Suppressor macrophage treated with lipopolysaccharide for 4 hours (primary cell): ENCODE data around the gene BCKDHB.
"Not testable (repeated sequence)": the region's sequence is repeated elsewhere in the genome, so short reads cannot be mapped to it uniquely, and the experiment has no call there.

Source experiments
- DNase-seq: peaks from one replicate; pipeline ENCODE4 v3.0.0-alpha.2; 2020

Gene BCKDHB

DNA sequence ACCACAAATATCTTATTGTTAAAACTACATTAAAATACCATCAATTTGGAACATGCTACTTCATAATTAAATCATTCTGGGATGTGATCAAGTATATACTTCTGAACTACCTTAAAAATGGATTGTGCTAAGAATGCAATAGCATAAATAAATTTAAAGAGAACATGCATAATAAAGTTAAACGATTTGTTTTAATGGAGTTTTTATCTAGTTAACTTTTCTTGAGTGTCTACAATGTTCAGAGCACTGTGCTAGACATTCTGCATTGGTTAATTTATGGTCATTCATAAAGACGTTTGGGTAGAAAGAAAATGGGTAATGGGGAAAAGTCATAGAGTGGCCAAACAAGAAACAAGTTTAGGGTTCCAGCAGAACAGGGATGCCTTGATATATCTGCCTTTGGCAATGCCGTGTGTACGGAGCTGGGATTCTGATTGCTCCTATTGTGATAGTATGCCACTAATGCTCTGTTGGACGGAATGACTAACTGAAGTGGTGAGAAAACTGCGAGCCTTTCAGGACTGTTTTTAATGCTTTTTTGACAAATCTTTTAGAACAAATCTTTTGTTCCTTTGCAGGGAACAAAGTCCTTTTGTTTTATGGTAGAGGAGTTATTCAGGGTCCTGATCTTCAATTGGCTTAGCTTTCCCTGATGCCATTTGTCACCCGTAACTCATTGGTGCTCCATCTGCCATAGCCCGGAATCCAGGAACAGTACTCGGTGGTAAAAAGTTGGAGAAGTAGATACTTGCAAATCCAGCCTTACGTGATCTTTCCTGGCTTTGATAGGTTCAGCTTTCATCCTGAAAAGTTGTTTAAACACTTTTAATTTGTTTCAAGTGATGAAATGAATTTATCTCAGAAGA is 162.6 kb downstream of the BCKDHB start:
- no peak for DNase-seq

DNA sequence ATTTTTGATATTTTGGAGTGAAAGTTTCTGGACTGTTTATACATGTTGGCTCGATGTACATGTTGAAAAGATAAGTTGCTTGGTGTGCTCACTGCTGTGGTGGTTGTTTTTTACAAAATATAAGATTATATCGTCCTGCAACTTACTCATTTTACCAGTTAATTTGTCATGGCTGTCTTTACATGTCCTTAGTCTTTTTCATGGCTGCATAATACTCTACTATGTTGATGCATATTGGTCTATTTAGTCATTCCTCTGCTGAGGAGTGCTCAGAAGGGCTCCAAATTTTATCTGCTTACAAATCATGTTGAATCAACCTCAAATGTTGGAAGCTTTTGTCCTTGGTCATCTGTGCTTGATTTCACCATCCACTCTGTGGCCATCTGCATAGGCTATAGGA is 164.6 kb downstream of the BCKDHB start:
- no peak for DNase-seq

DNA sequence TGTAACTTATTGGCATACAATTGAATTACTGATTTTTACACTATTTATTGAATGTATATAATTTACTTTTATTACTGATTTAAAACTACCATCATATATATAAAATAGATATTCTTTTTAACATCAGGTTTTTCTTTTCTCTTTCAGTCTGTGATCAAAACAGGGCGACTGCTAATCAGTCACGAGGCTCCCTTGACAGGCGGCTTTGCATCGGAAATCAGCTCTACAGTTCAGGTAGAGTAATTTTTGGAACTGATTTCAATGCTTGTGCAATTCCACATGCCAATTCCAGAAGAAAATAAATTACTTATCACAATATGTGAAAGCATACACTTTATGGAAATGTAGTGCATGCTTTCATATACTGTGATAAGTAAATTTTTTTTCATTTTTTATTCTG is 166.5 kb downstream of the BCKDHB start:
- no peak for DNase-seq

DNA sequence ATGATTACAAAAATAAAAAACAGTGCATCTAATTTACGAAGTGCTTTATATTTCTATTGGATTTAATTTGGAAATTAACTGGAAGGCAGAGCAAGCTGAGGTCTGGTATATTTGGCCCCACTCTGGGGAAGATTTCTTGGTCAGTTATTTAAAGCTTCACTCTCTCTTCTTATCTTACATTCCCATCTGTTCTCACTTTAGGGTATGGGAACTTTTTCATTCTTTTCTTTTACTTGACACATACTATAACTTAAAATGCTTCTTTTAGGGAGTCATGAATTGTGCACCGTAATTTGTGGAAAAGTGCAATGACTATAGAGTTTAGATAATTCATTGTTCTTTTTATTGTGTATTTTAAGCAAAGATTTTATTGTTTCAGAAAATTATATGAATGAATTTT is 170.4 kb downstream of the BCKDHB start:
- no peak for DNase-seq

DNA sequence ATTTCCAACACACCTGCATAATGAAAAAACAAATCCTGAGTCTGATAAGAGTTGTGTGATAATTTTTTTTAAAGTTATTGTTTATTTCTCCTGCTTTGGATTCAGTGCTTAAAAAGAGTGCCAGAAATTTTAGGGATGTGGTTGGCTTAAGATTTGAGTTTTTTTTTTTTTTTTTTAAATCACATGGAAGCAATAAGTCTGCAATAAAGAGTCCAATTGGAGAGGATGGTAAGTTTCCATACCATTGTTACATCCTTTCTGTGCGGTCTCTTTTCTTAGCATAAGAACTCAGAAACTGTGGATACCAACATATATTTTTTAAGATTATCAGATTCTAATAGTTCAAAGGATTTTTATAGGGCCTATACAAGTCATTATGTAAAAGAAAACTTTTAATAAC is 171.0 kb downstream of the BCKDHB start:
- no peak for DNase-seq

DNA sequence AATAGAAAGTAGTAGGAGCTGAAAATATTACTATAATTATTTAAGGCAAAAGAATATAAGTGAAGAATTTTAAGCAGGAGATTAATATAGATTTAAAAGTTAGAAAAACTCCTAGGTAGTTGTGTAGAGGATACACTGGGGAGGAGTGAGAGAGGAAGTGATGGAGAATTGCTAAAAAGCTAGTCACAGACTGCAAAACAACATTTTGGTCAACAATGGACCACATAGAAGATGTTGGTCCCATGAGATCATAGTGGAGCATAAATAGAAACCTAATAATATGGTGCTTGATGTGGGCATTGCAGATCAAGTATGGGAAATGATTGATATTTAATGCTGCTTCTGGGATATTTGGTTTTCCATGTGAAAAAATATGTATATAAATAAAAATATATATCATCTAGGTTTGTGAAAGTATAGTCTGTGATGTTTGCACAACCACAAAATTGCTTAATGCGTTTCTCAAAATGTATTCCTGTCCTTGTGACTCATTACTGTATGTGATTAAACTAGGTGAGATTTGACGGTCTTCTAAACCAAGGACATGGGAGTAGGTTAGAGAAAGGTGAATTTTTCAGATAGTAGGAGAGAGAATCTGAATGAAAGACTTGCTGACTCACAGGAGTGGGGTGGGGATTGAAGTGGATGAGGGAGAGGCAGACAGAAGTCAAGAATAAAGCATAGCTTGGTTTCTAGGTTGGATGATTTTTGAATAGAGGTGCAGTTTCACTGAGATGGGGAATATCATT is 174.0 kb downstream of the BCKDHB start:
- no peak for DNase-seq

DNA sequence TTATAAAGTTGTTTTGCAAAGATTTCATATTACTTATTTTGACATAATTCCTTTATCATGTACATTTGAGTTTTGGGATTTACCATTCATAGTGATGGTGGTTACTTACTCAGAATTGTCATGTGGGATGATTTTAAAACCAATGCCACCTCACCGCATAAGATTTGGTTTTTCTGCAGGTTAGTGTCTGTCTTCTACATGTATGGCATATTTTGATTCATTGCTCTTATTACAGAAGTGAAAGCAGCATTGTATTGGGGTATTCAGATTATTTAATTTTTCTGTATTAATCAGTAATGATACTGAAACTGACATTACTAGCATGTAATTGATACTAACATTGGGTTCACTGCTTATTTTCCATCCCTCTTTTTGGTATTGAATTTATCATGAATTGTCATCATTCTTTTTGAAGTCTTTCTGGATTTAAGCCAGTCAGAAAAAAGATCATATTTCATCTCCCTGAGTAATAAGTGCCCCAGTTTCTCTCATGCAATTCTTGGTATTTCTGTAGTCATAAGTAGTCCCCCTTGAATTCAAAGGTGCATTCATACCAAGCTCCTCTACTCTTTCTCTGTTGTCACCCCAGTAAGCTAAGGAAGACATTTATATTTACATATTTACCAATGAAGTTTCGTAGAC is 176.6 kb downstream of the BCKDHB start:
- DNase-seq = no peak

DNA sequence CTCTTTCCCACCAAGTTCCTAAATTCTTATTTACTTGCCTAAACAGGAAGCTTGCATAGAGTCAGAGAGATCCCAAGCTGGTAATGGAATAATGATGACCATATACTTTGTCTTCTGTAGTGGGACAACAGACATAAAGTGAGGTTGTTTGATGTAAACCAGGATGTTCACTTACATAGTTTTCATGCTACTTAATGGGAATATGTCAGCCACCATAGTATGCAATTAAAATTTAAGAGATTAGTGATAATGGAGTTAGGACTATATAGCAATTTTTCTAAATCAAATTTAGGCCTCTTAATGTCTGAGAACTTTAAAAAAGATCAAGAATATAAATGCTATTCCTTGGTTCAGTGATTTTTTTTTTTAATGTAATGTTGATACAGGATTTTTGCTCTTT is 180.6 kb downstream of the BCKDHB start:
- no peak for DNase-seq

DNA sequence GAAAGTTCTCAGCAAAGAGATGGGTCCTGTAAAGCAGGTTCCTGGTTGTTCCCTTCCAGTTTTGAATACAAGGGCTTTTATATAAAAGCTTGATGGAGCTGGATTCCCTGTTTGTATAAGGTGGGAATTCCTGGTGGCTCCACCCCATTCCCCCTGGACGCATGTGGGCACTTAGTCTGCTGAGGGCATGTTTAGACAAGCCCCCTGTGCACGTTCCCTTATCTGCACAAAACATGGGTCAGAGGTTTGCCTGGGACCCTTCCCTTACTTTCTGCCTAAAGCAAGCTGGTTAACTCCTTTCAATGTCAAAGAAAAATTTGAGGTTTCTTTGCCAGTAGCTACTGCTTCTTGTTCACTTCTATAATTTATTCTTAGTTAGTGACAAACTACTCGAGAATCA is 181.1 kb downstream of the BCKDHB start:
- no peak for DNase-seq

DNA sequence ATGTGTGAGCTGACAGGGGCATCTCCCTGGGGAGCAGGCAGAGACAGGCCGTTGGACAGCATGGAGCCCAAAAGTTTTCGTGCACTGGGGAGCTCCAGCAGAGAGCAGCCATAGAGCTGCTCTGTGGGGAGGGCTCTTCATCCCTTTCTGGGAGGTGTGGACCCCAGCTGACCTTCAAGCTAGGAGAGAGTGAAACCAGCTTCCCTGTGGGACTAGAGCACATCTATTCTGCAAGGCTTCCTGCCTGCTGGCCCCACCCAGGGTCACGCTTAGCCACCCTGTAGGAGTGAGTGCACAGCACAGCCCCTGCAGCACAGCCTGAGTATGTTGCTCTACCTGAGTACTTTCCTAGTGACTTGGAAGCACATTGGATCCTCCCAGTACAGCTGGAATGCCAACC is 183.3 kb downstream of the BCKDHB start:
- no peak for DNase-seq

DNA sequence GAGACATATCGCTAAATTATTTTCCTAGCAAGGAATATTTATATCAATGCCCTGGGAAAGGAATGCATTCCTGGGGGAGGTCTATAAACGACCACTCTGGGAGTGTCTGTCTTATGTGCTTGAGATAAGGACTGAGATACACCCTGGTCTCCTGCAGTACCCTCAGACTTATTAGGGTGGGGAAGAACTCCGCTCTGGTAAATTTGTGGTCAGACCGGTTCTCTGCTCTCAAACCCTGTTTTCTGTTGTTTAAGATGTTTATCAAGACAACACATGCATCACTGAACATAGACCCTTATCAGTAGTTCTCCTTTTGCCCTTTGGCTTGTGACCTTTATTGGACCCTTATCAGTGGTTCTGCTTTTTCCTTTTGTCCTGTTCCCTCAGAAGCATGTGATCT is 188.1 kb downstream of the BCKDHB start:
- not testable (repeated sequence) for DNase-seq

DNA sequence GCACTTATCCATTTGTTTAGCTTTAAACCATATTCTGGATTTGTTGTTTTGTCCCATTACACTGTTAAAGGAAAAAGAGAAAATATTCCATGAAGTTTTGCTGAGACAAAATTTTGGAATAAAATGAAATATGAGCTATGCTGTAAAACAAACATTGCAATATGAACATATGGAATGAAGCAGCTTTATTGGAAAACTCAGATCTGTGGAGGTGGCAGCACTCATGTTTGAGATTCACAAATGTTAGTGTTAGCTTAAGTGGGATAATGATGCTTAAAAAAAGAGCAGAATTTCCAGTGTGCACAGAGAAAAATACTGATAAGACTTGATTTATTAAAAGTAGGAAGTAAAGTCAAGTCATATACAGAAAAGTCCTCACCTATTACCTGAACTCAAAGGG is 196.2 kb downstream of the BCKDHB start:
- no peak for DNase-seq

DNA sequence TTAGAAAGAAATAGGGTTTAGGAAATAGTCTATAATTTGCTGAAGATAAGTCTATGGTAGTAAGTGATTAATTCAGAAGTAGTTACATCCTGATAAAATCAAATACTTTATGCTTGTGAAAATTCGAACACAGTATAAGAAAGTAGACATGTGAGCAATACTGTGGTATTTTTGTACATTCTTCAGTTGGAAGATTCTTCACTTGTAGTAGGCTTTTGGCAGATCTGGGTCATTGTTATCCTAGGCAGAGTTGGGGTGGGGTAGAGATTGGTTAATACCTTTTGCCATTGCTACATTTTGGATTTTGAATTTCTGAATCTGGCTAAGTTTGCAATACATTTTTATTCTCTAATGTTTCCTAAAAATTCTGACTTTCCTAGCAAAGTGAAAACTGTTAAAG is 197.5 kb downstream of the BCKDHB start:
- DNase-seq = no peak

DNA sequence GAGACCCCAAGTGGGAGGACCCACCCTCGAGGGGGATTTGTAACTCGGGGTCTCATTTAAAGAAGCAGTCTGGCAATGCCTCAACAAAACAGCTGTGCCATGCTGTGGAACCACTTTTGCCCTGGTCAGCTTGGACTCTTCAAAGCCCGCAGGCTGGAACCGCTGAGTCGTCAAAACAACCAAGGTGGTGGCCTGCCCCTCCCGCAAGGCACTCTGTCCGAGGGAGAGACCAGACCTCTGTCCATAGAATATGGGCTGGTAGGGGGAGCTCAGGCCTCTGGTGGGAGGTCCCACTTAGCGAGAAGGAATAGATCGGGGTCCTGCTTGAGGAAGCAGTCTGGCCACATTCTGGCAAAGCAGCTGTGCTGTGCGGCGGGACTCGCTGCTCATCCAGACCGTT is 208.1 kb downstream of the BCKDHB start:
- no peak for DNase-seq

DNA sequence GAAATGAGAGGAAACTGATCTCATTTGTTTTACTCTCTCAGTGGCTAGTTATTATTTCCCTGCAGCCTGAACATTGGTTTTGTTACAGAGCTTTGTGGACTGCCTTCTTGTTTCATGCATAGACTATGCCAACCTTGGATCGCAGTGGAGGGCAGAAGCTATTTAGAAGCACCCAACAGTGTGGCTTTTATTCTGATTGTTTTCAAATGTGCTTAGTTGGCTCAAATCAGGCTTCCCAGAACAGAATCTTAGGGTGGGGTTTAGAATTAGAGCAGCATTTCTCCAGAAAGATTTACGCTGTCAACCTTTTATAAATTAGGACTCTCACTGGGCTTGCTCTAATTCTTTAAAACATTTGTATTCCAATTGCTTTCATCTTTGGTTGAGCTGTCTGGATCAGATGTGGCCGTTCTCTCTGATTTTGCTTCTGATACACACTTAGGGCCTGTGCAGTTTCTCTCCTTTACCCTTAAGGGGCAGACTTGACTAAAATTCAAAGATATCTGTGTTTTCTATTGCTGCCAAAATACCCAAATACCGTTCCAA is 210.3 kb downstream of the BCKDHB start:
- no peak for DNase-seq

DNA sequence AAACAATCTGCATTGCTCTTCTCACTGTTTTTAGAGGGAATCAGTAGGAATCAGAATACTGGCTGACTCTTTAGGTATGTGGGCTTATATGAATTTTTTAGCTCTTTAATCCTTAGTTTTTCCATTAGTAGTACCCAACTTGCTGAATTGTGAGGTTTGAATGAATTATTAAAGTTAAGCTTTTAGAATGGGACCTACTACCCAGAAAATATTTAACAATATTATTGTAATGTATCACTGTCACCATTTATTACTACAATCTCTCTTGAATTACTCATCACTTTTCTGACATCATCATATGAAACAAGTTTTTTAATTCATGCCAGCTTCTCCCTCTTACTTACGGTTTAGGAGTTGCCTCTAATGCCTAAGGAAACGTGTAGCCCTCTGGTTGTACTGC is 212.7 kb downstream of the BCKDHB start:
- DNase-seq = peak; percentile 3

DNA sequence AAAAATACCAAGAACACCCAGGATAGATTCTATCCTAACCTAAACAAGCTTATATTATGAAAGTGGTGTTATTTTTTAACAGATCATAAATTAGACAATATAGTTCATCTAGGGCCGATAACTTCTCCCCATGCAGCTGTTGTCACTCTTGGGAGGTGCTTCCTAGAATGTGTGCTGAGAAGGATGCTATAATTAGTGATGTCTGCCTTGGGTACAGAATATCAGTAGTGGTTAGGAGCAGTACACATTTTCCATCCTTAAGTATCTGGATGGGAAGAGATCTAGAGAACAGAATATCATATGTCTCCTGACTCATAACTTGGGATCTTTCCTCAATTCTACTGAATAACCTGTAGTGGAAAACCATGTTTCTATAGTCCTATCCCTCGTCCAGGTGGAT is 214.5 kb downstream of the BCKDHB start:
- DNase-seq = no peak

DNA sequence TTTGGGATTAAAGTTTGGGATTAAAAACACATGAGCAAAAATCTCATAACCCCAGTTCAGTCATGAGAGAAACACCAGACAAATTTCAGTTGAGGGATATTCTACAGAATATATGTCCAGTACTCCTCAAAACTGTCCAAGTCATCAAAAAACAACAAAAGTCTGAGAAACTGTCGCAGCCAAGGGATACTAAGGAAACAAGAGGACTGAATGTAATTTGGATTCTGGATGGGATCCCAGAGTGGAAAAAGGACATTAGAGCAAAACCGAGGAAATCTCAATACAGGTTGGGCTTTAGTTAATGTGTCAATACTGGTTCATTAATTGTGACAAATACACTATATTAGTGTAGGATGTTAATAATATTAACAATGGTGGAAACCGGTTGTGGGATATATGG is 219.3 kb downstream of the BCKDHB start:
- no peak for DNase-seq

DNA sequence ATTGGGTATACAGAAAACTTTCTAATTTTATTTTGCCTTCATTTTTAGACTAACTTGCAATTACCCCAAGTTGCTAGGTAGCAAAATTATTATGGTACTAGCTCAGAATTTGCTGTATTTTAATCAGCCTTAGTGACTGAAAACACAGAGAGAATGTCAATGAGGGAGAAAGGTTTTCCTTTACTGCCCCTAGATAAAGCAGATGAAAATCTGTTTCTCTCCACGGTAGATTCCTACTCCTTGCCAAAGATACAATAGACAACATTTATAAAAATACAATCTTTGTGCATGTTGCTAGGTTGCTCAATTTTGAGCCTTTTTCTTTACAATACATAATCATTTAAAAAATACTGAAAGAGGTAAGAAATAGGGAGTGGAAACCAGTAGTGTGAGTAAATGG is 222.2 kb downstream of the BCKDHB start:
- DNase-seq = no peak

DNA sequence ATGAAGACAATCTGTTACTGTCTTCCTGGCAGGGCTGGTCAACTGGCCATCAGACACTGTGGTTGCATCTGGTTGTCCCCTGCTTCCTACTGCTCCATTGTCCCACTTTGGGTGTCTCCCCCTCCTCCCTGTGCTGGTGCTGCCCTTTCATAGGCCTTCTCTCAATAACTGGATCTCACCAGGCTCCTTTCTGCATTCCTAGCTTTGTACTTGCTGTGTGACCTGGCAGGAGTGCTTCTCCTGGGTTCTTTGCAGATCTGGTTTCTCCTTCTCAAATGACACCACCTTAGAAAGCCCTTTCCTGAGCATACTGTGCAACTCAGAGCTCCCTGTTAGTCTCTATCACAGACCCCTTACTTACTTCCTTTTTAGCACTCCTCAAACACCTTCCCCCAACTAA is 223.0 kb downstream of the BCKDHB start:
- DNase-seq = no peak

DNA sequence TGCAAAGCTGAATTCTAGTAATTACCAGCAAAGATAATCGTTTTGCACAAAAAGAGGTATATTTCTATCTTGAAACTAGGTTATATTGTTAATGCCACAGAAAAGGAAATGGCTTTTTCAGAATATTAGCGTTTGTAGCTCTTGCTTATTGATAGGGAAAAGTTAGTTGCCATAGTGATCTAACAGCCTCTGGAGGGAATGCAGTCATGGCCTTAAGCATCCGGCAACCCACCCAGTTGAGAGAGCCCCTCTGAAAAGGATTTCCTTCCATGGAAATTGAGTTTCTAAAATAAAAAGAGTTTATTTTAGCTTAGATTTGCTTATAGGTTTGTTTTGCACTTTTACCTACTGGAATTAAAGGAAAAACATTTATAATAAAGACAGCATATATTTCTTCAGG is 224.5 kb downstream of the BCKDHB start:
- no peak for DNase-seq

DNA sequence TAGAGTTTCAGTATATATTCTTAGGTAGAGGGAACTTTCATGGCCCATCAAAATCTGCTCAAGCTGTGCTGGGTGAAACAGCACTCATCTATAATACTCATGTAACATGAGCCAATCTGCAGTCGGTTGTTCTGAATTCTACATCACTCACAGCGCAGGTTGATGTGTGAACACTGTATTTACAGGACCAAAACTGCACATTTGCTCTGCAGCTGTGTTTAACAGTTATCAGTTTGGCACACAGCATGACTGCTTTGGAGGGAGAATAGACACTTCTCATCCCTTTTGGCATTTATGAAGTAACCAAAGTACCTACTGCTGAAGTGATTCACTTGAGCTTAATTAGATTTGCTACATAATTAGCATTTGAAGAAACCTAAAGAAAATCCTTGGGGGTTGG is 225.1 kb downstream of the BCKDHB start:
- DNase-seq = no peak

DNA sequence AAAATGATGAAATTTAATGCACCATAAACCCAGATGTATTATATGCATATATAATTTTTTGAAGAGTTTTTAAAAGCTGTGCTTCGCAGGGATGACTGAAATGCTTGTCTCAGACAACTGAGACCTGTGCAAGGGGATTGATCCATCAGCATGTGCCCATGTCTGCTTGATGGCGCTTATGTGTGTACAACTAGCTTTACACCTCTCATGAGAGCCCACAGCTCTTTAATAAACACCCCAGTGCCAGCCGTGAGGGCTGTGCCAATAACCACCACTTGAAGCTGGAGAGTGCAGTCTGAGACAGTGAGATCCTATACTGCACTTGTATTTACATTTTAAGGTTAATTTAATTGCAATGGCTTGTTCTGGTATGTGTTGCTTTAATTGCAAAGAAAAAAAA is 225.5 kb downstream of the BCKDHB start:
- no peak for DNase-seq

DNA sequence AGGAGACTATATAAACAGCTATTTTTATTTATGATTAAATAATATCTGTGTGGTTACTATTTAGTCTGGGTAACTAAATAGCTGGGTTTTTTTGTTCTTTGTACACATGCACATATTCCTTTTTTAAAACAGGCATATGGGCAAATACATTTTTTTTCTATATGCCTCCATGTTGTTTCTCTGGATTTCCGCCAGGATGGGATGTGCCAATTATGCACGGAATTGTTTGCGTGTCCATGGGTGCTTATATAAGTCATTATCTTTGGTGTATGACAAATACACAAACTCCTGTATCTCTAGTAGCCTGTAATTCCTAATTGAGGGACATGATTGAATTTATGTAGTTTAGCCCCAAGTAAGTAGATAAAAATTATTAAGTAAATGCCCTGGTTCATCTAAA is 226.9 kb downstream of the BCKDHB start:
- no peak for DNase-seq
